Kidney (tissue), 14 donors: ENCODE measurements around the gene ACSF3. TPM values are rescaled to one million over a fixed set of nuclear protein-coding genes. Genes with fewer than 3 reads are reported as not detected.

Experiments used
- DNase-seq, 5 donors: peaks; one replicate each; pipeline ENCODE4 v3.0.0-alpha.2; 2013 to 2020
- FAIRE-seq: peaks from 2 replicates; lab custom pipeline; 2012; peaks lifted over from hg19 to GRCh38; lab: Jason Lieb, UNC
- H3K27ac ChIP-seq, 2 donors: one replicate each; pipeline ENCODE4 v1.7.0; 2013; ENCODE audit warnings: low read depth in 2 of 2, low read length in 2 of 2, inconsistent platforms in 1 of 2
- H3K27me3 ChIP-seq: one replicate; pipeline ENCODE4 v1.7.1; 2013; ENCODE audit warnings: low read length, inconsistent platforms; ENCODE audit not compliant: control insufficient read depth, insufficient read depth
- H3K36me3 ChIP-seq, 3 donors: one replicate each; pipeline versions ENCODE4 v1.7.0 to v1.7.1; 2013; ENCODE audit warnings: low read length in 3 of 3, control low read depth in 1 of 3, inconsistent platforms in 1 of 3; ENCODE audit not compliant: insufficient read depth in 3 of 3, control insufficient read depth in 2 of 3
- H3K4me1 ChIP-seq, 3 donors: one replicate each; pipeline versions ENCODE4 v1.7.0 to v1.7.1; 2013; ENCODE audit warnings: low read length in 3 of 3, inconsistent platforms in 1 of 3, low read depth in 1 of 3; ENCODE audit not compliant: control insufficient read depth in 2 of 3, insufficient read depth in 2 of 3
- H3K4me3 ChIP-seq, 3 donors: one replicate each; pipeline versions ENCODE4 v1.7.0 to v1.8.1; 2013; ENCODE audit warnings: low read length in 3 of 3, control low read depth in 1 of 3, inconsistent platforms in 1 of 3
- H3K9ac ChIP-seq, 3 donors: one replicate each; pipeline versions ENCODE4 v1.7.0 to v1.7.1; 2013; ENCODE audit warnings: low read length in 3 of 3, control low read depth in 1 of 3, inconsistent platforms in 1 of 3
- H3K9me3 ChIP-seq, 3 donors: one replicate each; pipeline versions ENCODE4 v1.7.0 to v1.7.1; 2013; ENCODE audit warnings: low read length in 3 of 3, control low read depth in 1 of 3, inconsistent platforms in 1 of 3; ENCODE audit not compliant: control insufficient read depth in 2 of 3, insufficient read depth in 1 of 3
- CTCF ChIP-seq: IDR thresholded peaks from 3 replicates; pipeline ENCODE4 v1.5.1; 2012; ENCODE audit warnings: mild to moderate bottlenecking, moderate library complexity, borderline replicate concordance; ENCODE audit not compliant: insufficient read depth; ENCODE audit errors: extremely low read depth
- intact Hi-C: fragments of 100-400 bp; cut with DNase I; formaldehyde crosslinking; loops from one replicate; pipeline ENCODE4 v1.11.1; 2022
- polyA plus RNA-seq: library from polyadenylated mRNA; stranded (reverse); fragments of 350-450 nt; fragmentation: Illumina TruSeq; extraction: RNeasy Lipid Tissue Mini Kit (QIAGEN cat#74804); gene quantifications from one replicate; pipeline ENCODE4 v1.2.3, GENCODE V29; 2014; ENCODE audit warnings: low read depth, low replicate concordance; ENCODE audit not compliant: insufficient read depth
- total RNA-seq: library from RNA; stranded (reverse); fragmentation: NEBNext Ultra II Directional; extraction: Animal tissue kit (Norgen Biotek cat#: 25700); gene quantifications from one replicate; pipeline ENCODE4 v1.2.1, GENCODE V29; 2021
- donor health status: control.
- donor health status: control.
- donor health status: control.
- donor health status: control.
- donor health status: control.
- donor health status: DM: yes; HTN: yes; CAD: no.
- donor health status: Normal renal cell carcinoma (clear cell type).

The ACSF3 gene
- total and polyA plus RNA-seq, 2 donors from 2014 or later = 33.2 to 39.0 TPM

GRCh38 chr16:89081556-89081955 is 12.1 kb upstream of the ACSF3 start:
- no peak for TF ChIP-seq CTCF
- Histone ChIP-seq H3K4me3 (no peak overlapping the region), H3K4me1 (no peaks in the 10 kb centered on the region), H3K9me3 (no peaks in the 10 kb centered on the region), H3K27ac (no peak overlapping the region), H3K36me3 (no peaks in the 10 kb centered on the region), H3K27me3 (no peaks in the 10 kb centered on the region), H3K9ac (no peak overlapping the region)
- FAIRE-seq (no peak), DNase-seq (no peak)
- intact Hi-C loops = no loop called here

- Histone ChIP-seq H3K27me3 (no peaks in the 10 kb centered on the region), H3K4me3 (no peak overlapping the region), H3K4me1 (no peaks in the 10 kb centered on the region), H3K36me3 (no peaks in the 10 kb centered on the region), H3K27ac (no peak overlapping the region), H3K9ac (no peak overlapping the region), H3K9me3 (no peaks in the 10 kb centered on the region)
- no peak for TF ChIP-seq CTCF
- FAIRE-seq (no peak), DNase-seq (no peak)
- intact Hi-C loops = no loop called here
These were observed 9.2 kb upstream of the ACSF3 start for GRCh38 chr16:89084411-89084810.

GRCh38 chr16:89084814-89085612 is 8.6 kb upstream of the ACSF3 start:
- intact Hi-C loops = no loop called here
- H3K27me3 ChIP-seq = no peaks in the 10 kb centered on the region

More at GRCh38 chr16:89084814-89085612, 8.6 kb upstream of the ACSF3 start:
- H3K27ac ChIP-seq = no peak overlapping the region
- no peak overlapping the region for H3K9ac ChIP-seq
- H3K4me1 ChIP-seq = no peaks in the 10 kb centered on the region
- FAIRE-seq = no peak
- no peak for DNase-seq
- no peaks in the 10 kb centered on the region for H3K36me3 ChIP-seq
- H3K9me3 ChIP-seq = no peaks in the 10 kb centered on the region
- TF ChIP-seq CTCF = no peak
- no peak overlapping the region for H3K4me3 ChIP-seq
